ENCODE results near the gene CTNND2.

The CTNND2 gene

GRCh38 chr5:11000515-11001353, 903.5 kb downstream of the CTNND2 start:
- no peak for DNase-seq

DNA sequence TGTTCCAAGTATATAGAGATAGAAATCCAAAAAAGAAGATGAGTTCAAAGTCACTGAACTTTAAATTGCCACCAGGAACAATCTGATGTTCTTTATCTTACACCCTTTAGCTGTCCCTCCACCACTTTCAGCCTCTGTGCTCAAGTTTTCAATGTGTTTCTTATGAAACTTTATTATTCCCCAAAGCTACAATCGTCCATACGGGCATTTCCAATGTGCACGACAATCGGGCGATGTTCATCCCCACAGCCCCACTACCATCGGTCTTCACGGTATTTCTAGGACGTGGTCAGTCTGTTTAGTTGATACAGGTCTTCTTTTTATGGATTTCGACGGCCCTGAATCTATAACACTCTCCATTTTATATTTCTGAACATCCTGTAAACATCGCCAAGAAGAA, 904.5 kb downstream of the CTNND2 start:
- DNase-seq, result no peak

- no peak for DNase-seq
Measured at GRCh38 chr5:10995891-10996290, 908.4 kb downstream of the CTNND2 start.

- no peak for DNase-seq
Measured at GRCh38 chr5:10994091-10994986, 909.9 kb downstream of the CTNND2 start.

- DNase-seq, result no peak
Measured at GRCh38 chr5:10990634-10991033, 913.6 kb downstream of the CTNND2 start.

- DNase-seq, result no peak
Measured at GRCh38 chr5:10989577-10990263, 914.5 kb downstream of the CTNND2 start.

DNA sequence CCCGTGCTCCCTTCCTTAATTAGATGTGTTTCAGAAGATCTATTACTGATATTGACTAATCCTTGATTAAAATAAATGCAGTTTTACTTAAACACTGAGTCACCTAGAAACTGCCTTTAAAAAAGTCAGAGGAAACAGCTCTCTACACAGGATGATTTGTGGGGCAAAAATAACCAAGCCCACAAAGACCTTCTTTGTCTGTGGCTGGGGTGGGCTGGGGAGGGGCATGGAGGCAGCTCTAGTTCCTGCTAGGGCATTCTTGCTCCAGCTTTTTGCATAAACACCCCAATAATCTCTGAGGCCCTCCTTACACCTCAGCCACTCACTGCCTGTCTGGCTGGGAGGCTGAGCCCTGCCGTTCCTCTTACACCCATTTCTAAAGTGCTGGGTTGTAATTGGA, 915.6 kb downstream of the CTNND2 start:
- no peak for DNase-seq

GRCh38 chr5:10987925-10988504, 916.2 kb downstream of the CTNND2 start:
- peak; percentile 59 for DNase-seq

DNA sequence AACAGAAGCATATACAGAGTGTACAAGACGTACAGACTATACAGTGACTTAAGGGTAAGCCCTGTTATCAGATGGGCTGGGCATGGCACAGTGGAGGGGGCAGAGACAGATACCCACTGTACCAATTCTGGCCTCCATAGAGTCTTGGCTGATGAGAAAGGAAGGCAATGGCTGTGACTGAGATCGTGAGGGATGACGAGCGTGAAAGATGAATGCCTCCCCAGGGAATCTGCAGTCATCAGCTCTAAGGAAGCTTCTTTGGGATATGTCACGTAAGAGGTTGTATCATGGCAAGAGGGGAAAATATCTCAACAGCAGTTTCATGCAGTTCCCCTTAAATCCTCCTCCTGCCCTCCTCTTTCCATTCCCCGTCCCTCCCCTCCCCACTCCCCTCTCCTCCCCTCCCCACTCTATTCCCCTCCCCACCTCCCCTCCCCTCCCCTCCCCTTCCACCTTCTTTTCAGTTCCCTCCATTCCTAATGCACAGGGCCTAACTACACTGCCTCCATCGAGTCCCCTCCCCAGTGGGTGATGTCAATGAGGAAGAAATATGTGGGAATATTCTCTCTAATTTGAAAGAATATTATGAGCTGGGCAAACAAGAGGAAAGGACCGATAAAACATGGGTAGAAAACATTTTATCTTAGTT, 916.8 kb downstream of the CTNND2 start:
- no peak for DNase-seq

GRCh38 chr5:10985721-10986110, 918.5 kb downstream of the CTNND2 start:
- DNase-seq, result no peak

- no peak for DNase-seq
Measured at GRCh38 chr5:10985091-10985720, 919.0 kb downstream of the CTNND2 start.

DNA sequence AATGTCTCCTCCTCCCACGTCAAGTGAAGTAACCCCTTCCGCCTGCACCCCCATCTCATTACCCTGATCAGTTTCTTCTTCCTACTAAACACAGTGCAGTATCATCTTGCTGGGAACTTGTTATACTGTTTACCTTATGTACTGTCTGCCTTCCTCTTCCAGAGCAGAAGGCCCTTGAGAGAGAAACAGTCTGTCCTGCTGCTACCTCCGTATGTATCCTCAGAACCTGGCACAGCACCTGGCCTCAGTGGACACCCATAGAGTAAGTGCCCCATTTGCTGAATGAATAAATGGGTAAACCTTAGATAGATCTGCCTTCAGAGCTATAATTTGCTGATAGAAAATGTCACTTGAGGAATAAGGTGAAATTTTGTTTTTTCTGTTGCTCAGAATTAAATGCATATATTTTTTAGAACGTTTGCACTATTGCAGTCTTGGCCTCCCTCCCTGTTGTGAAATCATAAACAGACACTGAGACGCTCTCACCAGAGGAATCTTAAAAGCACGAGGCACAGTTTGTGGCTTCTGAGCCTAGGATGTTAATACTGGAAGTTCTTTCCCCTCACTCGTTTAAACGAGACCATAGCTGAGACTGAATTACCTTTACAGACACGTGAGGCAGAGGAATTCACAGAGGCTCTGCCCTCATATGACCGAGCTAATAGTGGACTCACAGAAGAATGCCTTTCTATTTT, 920.1 kb downstream of the CTNND2 start:
- no peak for DNase-seq

DNA sequence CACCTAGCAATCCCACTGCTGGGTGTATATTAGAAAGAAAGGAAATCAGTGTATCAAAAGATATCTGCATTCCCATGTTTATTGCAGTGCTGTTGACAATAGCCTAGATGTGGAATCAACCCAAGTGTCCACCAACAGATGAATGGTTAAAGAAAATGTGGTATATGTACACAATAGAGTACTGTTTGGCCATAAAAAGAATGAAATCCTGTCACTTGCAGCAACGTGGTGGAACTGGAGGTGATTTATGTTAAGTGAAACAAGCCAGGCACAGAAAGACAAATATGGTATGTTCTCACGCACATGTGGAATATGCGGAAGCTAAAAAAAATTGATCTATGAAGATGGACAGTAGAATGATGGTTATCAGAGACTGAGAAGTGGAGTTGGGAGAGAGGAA, 921.6 kb downstream of the CTNND2 start:
- DNase-seq, result no peak

DNA sequence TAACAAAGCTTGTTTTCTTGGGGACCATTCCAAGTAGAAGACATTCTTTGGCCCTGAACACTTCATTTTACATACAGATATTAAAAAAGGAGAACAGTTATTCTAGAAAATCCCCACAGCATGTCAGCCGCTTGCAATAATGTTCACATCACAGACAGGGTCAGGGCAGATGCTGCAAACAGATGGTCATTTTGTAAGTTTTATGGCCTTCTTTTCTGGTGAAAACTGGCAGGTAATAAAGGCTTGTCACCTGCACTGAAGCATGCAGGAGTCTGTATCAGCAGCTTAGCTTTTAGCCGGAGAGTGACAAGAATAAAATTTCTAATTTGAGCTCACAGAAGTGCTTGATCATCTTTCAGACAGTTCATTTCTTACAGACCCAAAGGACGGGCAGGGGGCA, 922.3 kb downstream of the CTNND2 start:
- DNase-seq, result no peak

GRCh38 chr5:10977011-10977410, 927.2 kb downstream of the CTNND2 start:
- DNase-seq, result no peak

DNA sequence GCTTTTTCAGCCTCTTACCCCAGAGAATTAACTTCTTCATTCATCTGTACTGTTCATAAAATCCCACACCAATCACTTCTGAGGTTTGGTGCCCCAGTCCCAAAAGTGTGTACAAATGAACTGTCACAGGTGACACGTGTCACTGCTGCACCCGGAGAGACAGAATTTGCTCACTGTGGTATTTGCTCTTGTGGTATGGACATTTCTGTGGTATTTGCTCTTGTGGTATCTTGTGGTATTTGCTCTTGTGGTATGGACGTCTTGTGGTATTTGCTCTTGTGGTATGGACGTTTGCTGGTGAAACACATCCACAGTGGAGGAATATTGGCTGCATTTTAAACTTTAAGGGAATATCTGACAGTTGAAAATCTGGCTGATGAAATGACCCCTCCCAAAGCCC, 928.3 kb downstream of the CTNND2 start:
- no peak for DNase-seq

GRCh38 chr5:10974850-10975249, 929.4 kb downstream of the CTNND2 start:
- no peak for DNase-seq

- no peak for DNase-seq
Measured at GRCh38 chr5:10973316-10973715, 930.9 kb downstream of the CTNND2 start.

GRCh38 chr5:10969684-10970180, 934.5 kb downstream of the CTNND2 start:
- no peak for DNase-seq

DNA sequence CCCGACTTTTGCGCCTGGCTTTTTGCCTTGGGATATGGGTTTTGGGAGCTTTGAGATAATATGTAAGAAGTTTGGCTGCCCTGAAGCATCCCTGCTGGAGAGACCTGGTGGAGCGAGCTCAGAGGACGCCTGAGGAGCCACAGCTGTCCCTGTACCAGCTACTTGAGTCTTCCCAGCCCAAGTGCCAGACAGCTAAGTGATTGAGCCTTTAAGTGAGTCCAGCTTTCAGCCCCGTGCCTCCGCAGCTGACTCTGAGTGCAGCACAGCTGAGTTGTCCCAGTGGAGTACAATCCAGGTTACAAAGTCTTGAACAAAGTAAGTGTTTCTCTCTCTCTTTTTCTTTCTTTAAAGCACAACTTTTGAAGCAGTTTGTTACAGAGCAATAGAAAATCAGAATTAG, 939.4 kb downstream of the CTNND2 start:
- no peak for DNase-seq

DNA sequence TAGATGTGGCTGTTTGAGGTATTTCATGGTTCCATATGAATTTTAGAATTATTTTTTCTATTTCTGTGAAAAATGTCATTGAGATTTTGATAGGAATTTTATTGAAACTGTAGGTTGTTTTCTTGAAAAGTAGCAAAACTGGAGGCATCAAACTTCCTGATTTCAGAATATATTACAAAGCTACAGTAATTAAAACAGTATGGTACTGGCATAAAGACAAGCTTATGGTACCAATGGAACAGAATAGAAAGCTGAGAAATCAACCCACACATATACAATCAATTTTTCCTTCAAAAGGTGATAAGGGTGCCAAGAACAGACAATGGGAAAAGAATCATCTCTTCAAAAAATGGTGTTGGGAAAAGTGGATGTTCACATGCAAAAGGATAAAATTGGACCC, 945.5 kb downstream of the CTNND2 start:
- DNase-seq, result no peak
